RCC 7860 (cell line): ENCODE data around the gene LRP5.
"Not testable (repeated sequence)": the region's sequence is repeated elsewhere in the genome, so short reads cannot be mapped to it uniquely, and the experiment has no call there.

Experiments used
- DNase-seq: peaks from one replicate; pipeline ENCODE4 v3.0.0-alpha.2; 2015; ENCODE audit warnings: low spot score
- FAIRE-seq: peaks from 2 replicates; lab custom pipeline; 2012; peaks lifted over from hg19 to GRCh38; lab: Jason Lieb, UNC

The LRP5 gene

GRCh38 chr11:68282141-68282860, 30.1 kb upstream of the LRP5 start:
- no peak for FAIRE-seq
- DNase-seq = no peak

- DNase-seq = no peak
- FAIRE-seq = no peak
Observed at GRCh38 chr11:68282861-68283230, 29.5 kb upstream of the LRP5 start.

GRCh38 chr11:68284588-68284987, 27.8 kb upstream of the LRP5 start:
- DNase-seq, FAIRE-seq: not testable (repeated sequence)

GRCh38 chr11:68287419-68287818, 25.0 kb upstream of the LRP5 start:
- DNase-seq (no peak), FAIRE-seq (no peak)

- DNase-seq (no peak), FAIRE-seq (no peak)
Observed at GRCh38 chr11:68289456-68289855, 22.9 kb upstream of the LRP5 start.

GRCh38 chr11:68293708-68294107, 18.7 kb upstream of the LRP5 start:
- FAIRE-seq = no peak

GRCh38 chr11:68295271-68295670, 17.1 kb upstream of the LRP5 start:
- no peak for DNase-seq
- no peak for FAIRE-seq

More at GRCh38 chr11:68293708-68294107, 18.7 kb upstream of the LRP5 start:
- no peak for DNase-seq

- FAIRE-seq (no peak), DNase-seq (no peak)
Observed at GRCh38 chr11:68295940-68296339, 16.5 kb upstream of the LRP5 start.

GRCh38 chr11:68296344-68297051, 15.9 kb upstream of the LRP5 start:
- DNase-seq (no peak), FAIRE-seq (no peak)

- DNase-seq (no peak), FAIRE-seq (no peak)
Observed at GRCh38 chr11:68297052-68297378, 15.4 kb upstream of the LRP5 start.

GRCh38 chr11:68297494-68297811, 14.9 kb upstream of the LRP5 start:
- FAIRE-seq (no peak), DNase-seq (no peak)

GRCh38 chr11:68297812-68298658, 14.4 kb upstream of the LRP5 start:
- DNase-seq = peak; percentile 44
- no peak for FAIRE-seq

GRCh38 chr11:68298659-68299516, 13.5 kb upstream of the LRP5 start:
- no peak for DNase-seq
- FAIRE-seq = no peak

GRCh38 chr11:68299517-68299879, 12.9 kb upstream of the LRP5 start:
- not testable (repeated sequence) for FAIRE-seq, DNase-seq

GRCh38 chr11:68300076-68300830, 12.1 kb upstream of the LRP5 start:
- FAIRE-seq (no peak), DNase-seq (no peak)

GRCh38 chr11:68302256-68302655, 10.1 kb upstream of the LRP5 start:
- FAIRE-seq = no peak

GRCh38 chr11:68302670-68303069, 9.7 kb upstream of the LRP5 start:
- no peak for FAIRE-seq
- peak; percentile 38 for DNase-seq

More at GRCh38 chr11:68302256-68302655, 10.1 kb upstream of the LRP5 start:
- DNase-seq = no peak

- FAIRE-seq = no peak
- DNase-seq = no peak
Observed at GRCh38 chr11:68303083-68303482, 9.3 kb upstream of the LRP5 start.

- DNase-seq (no peak), FAIRE-seq (no peak)
Observed at GRCh38 chr11:68303982-68304780, 8.2 kb upstream of the LRP5 start.
